ENCODE data around the gene LYRM2. TPM values are rescaled to one million over a fixed set of nuclear protein-coding genes. Genes with fewer than 3 reads are reported as not detected.

The LYRM2 gene
- total RNA-seq, 4 donors from 2014 or later = 18.9 to 24.5 (median 19.9) TPM

DNA sequence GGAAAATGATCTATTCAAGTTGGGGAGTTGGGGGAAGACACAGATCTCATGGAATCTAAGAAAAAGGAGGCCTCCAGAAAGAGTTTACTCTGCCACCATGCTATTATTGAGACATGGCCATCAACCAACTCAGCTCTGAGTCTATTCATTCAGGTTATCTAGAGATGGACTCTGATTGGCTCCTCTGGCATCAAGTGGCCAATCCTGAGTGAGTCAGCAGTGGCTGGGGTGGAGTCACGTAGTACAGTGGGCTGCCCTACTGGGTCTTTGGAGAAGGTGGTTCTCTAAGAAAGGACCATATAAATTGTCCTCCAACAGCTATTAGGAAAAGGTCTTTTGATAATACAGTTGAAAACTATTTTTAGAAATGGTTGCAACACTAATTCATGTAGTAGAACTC, 42.1 kb downstream of the LYRM2 start:
- intact Hi-C loops (cut with DNase I) = no loop called here
- Histone ChIP-seq H3K4me1 (no peaks in the 10 kb centered on the region), H3K36me3 (no peaks in the 10 kb centered on the region), H3K9me3 (no peaks in the 10 kb centered on the region), H3K4me3 (no peak overlapping the region), H3K27me3 (no peaks in the 10 kb centered on the region), H3K27ac (replicated peaks in 1 of 4) (no peak overlapping the region)
- WGBS = 80% methylated on average over 1 of the region's 1 CpG
- no peak for DNase-seq (ENCODE audit: extremely low spot score)
- TF ChIP-seq EP300 (IDR thresholded peaks at IDR 0.05) (no peak), POLR2A (IDR thresholded peaks at IDR 0.05; ENCODE audit: low read depth) (no peak), POLR2AphosphoS5 (IDR thresholded peaks at IDR 0.05) (no peak)
- TF ChIP-seq, protein P1, sequence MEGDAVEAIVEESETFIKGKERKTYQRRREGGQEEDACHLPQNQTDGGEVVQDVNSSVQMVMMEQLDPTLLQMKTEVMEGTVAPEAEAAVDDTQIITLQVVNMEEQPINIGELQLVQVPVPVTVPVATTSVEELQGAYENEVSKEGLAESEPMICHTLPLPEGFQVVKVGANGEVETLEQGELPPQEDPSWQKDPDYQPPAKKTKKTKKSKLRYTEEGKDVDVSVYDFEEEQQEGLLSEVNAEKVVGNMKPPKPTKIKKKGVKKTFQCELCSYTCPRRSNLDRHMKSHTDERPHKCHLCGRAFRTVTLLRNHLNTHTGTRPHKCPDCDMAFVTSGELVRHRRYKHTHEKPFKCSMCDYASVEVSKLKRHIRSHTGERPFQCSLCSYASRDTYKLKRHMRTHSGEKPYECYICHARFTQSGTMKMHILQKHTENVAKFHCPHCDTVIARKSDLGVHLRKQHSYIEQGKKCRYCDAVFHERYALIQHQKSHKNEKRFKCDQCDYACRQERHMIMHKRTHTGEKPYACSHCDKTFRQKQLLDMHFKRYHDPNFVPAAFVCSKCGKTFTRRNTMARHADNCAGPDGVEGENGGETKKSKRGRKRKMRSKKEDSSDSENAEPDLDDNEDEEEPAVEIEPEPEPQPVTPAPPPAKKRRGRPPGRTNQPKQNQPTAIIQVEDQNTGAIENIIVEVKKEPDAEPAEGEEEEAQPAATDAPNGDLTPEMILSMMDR (IDR thresholded peaks at IDR 0.05) = no peak

DNA sequence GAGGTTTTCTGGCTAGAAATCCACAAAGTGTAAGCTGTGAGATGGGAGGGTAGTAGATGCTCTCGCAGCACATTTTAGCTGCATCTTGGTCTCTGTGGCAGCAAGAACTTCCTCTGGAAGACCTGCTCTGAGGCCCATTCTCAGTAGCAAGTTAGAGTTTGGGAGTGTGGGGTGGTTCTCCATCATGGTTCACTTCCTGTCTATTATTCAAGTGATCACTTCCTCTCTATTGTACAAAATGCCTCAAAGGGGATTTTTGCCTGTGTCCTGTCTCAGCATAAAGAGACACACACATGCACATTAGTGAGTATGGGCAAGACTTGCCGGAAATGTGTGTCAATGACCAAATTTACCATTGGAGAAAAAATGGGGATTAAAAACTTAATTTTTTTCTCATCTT, 42.5 kb downstream of the LYRM2 start:
- 100% methylated on average over 2 of the region's 2 CpGs for whole genome bisulfite sequencing

DNA sequence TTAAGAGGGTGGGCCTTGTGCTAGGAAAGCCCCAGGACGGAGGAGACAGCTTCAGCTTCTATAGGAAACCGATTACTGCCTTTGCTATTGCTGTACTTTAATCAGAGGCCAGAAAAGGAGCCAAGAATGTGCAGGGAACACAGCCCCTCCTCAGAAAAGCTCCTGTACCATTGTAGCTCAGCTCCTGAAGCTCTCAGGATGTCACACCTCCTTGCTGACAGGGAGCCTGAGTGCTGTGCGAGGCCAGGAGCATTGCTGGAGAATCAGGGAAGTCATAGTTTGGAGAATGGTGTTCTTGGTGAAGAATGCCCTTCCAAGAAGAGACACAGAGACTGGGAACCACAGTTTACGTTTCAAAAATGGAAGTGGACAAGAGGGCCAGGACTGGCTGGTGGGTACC, 46.8 kb downstream of the LYRM2 start:
- H3K27ac ChIP-seq (replicated peaks in 1 of 4) = no peak overlapping the region
- no peaks in the 10 kb centered on the region for H3K27me3 ChIP-seq
- DNase-seq (ENCODE audit: extremely low spot score) = no peak
- no peak for TF ChIP-seq EP300 (IDR thresholded peaks at IDR 0.05)
- TF ChIP-seq, protein P1 (IDR thresholded peaks at IDR 0.05) = no peak
- no peak for TF ChIP-seq POLR2AphosphoS5 (IDR thresholded peaks at IDR 0.05)
- H3K36me3 ChIP-seq = no peaks in the 10 kb centered on the region
- H3K4me1 ChIP-seq = no peaks in the 10 kb centered on the region
- intact Hi-C loops (cut with DNase I) = no loop called here
- WGBS = 80% methylated on average over 4 of the region's 4 CpGs
- no peak overlapping the region for H3K4me3 ChIP-seq
- H3K9me3 ChIP-seq = no peaks in the 10 kb centered on the region

More for the DNA sequence above, 42.5 kb downstream of the LYRM2 start:
- Histone ChIP-seq H3K27me3 (no peaks in the 10 kb centered on the region), H3K9me3 (no peaks in the 10 kb centered on the region), H3K27ac (replicated peaks in 1 of 4) (no peak overlapping the region), H3K4me1 (no peaks in the 10 kb centered on the region), H3K4me3 (no peak overlapping the region), H3K36me3 (no peaks in the 10 kb centered on the region)
- intact Hi-C loops (cut with DNase I) = no loop called here
- TF ChIP-seq POLR2A (IDR thresholded peaks at IDR 0.05; ENCODE audit: low read depth) = no peak
- TF ChIP-seq EP300 (IDR thresholded peaks at IDR 0.05) = no peak
- no peak for DNase-seq (ENCODE audit: extremely low spot score)

DNA sequence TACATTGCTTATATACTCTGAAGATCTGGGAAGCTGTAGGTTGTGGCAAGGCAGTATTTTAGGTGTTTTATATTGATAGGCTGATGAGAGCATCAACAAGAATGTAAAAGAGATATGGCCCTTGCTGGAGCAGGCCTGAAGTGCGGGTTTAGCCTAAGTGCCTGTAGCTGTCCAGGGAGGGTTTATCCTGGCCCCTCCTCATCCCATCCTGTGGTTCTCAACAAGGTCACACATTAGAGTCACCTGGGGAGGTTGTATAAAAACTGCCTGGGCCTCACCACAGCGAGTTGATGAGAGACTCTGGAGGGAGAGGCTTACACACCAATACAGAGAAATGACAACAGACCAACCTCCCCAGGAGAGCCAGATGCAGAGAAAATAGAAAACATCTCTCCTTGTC, 48.4 kb downstream of the LYRM2 start:
- no peak for DNase-seq (ENCODE audit: extremely low spot score)
- H3K4me3 ChIP-seq = no peak overlapping the region
- 81% methylated on average over 2 of the region's 2 CpGs for WGBS
- H3K27ac ChIP-seq (replicated peaks in 1 of 4) = no peak overlapping the region
- intact Hi-C loops (cut with DNase I) = no loop called here
- no peaks in the 10 kb centered on the region for H3K27me3 ChIP-seq
- no peaks in the 10 kb centered on the region for H3K36me3 ChIP-seq
- no peaks in the 10 kb centered on the region for H3K4me1 ChIP-seq
- TF ChIP-seq POLR2A (IDR thresholded peaks at IDR 0.05; ENCODE audit: low read depth) (no peak), POLR2AphosphoS5 (IDR thresholded peaks at IDR 0.05) (no peak), EP300 (IDR thresholded peaks at IDR 0.05) (no peak)
- TF ChIP-seq, protein P1 (IDR thresholded peaks at IDR 0.05) = no peak
- no peaks in the 10 kb centered on the region for H3K9me3 ChIP-seq

DNA sequence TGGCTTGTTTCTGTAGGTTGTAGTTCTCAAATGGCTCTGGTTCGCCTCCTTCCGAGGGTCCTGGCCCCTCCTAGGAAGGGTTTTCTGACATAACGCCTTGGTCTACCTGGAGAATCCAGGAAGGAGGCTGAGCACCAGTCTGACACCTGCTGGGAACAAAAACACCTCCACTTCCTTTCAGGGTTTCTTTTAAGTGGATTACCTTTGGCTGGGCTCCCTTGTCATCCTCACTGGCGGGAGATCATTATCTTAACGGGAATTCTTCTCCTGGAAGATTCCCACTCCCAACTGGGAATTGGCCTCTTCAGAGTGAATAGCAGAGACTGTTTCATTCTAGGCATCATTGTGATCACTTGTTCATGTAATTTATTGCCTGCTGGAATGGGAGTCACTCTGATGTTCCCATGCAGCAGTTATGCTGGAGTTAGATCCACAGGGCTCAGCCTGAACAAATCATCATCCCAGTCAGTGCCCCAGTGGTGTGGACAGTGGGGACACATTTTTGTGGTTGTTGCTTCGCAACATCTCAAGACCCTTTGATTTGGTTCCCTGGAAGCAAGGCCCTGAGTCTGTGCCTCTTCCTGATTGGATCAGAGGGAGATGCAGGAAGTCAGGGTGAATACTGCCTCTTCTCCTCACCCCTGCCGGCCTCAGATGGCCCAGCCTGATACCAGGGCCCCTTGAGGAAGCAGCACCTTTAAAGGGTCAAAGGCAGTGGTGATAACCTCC, 49.1 kb downstream of the LYRM2 start:
- intact Hi-C loops (cut with DNase I) = no loop called here
- H3K27ac ChIP-seq (replicated peaks in 1 of 4) = no peak overlapping the region
- 82% methylated on average over 7 of the region's 7 CpGs for WGBS

More for the DNA sequence above, 49.1 kb downstream of the LYRM2 start:
- Histone ChIP-seq H3K4me1 (no peaks in the 10 kb centered on the region), H3K27me3 (no peaks in the 10 kb centered on the region), H3K9me3 (no peaks in the 10 kb centered on the region), H3K36me3 (no peaks in the 10 kb centered on the region), H3K4me3 (no peak overlapping the region)
- no peak for TF ChIP-seq POLR2AphosphoS5 (IDR thresholded peaks at IDR 0.05)
- TF ChIP-seq EP300 (IDR thresholded peaks at IDR 0.05) = no peak
- TF ChIP-seq, protein P1 (IDR thresholded peaks at IDR 0.05) = no peak
- TF ChIP-seq POLR2A (IDR thresholded peaks at IDR 0.05; ENCODE audit: low read depth) = no peak
- DNase-seq (ENCODE audit: extremely low spot score) = no peak
